GM23248 (cell line): ENCODE measurements around the gene CSPG4. TPM values are rescaled to one million over a fixed set of nuclear protein-coding genes. Genes with fewer than 3 reads are reported as not detected.
A peak's percentile ranks its signal among the peaks of the same experiment; 100 is the strongest.

Experiments
- DNase-seq: peaks from one replicate; pipeline ENCODE4 v3.0.0-alpha.2; 2015
- H2AFZ ChIP-seq: fragments of 200-600 bp; sonication (generic); 2 replicates; pipeline ENCODE4 v1.6.1; 2016; ENCODE audit warnings: antibody characterized with exemption
- H3F3A ChIP-seq: fragments of 200-600 bp; sonication (generic); 2 replicates; pipeline ENCODE4 v1.6.1; 2016; ENCODE audit warnings: mild to moderate bottlenecking, antibody characterized with exemption, mixed run types; ENCODE audit not compliant: insufficient read depth
- H3K27ac ChIP-seq: fragments of 200-600 bp; sonication (generic); 2 replicates; pipeline ENCODE4 v1.5.1; 2016; ENCODE audit warnings: mild to moderate bottlenecking
- H3K27me3 ChIP-seq: fragments of 200-600 bp; sonication (generic); replicated peaks from 2 replicates; pipeline ENCODE4 v1.6.1; 2016; ENCODE audit warnings: mild to moderate bottlenecking; ENCODE audit not compliant: insufficient read depth
- H3K36me3 ChIP-seq: fragments of 200-600 bp; sonication (generic); 2 replicates; pipeline ENCODE4 v1.6.1; 2016; ENCODE audit warnings: low read depth, mild to moderate bottlenecking
- H3K4me1 ChIP-seq: fragments of 200-600 bp; sonication (generic); 2 replicates; pipeline ENCODE4 v1.6.1; 2016; ENCODE audit warnings: mild to moderate bottlenecking; ENCODE audit not compliant: insufficient read depth
- H3K4me2 ChIP-seq: fragments of 200-600 bp; sonication (generic); one replicate; pipeline ENCODE4 v1.6.1; 2016; ENCODE audit warnings: mild to moderate bottlenecking; ENCODE audit not compliant: unreplicated experiment
- H3K4me3 ChIP-seq: fragments of 200-600 bp; sonication (generic); 2 replicates; pipeline ENCODE4 v1.5.1; 2016; ENCODE audit warnings: mild to moderate bottlenecking
- H3K79me2 ChIP-seq: fragments of 200-600 bp; sonication (generic); 2 replicates; pipeline ENCODE4 v1.6.1; 2016; ENCODE audit warnings: mild to moderate bottlenecking; ENCODE audit not compliant: insufficient read depth
- H3K9ac ChIP-seq: fragments of 200-600 bp; sonication (generic); 2 replicates; pipeline ENCODE4 v1.6.1; 2016; ENCODE audit warnings: mild to moderate bottlenecking
- H3K9me2 ChIP-seq: fragments of 200-600 bp; sonication (generic); 2 replicates; pipeline ENCODE4 v1.6.1; 2016; ENCODE audit warnings: mixed run types, mild to moderate bottlenecking, moderate library complexity; ENCODE audit not compliant: insufficient read depth
- H3K9me3 ChIP-seq: fragments of 200-600 bp; sonication (generic); one replicate; pipeline ENCODE4 v1.6.1; 2017; ENCODE audit warnings: low read depth
- H4K20me1 ChIP-seq: fragments of 200-600 bp; sonication (generic); 2 replicates; pipeline ENCODE4 v1.6.0; 2016; ENCODE audit not compliant: insufficient read depth
- EZH2 ChIP-seq: fragments of 200-600 bp; sonication (generic); IDR thresholded peaks from 2 replicates; pipeline ENCODE4 v1.6.1; 2018; ENCODE audit warnings: antibody characterized with exemption, mild to moderate bottlenecking; ENCODE audit not compliant: insufficient read depth, poor library complexity, severe bottlenecking
- EZH2phosphoT487 ChIP-seq: fragments of 200-600 bp; sonication (generic); IDR thresholded peaks from 2 replicates; pipeline ENCODE4 v1.6.1; 2018; ENCODE audit warnings: antibody characterized with exemption, moderate library complexity, mild to moderate bottlenecking, low read depth; ENCODE audit not compliant: insufficient read depth
- WGBS, 2 experiments: methylation state at CpG; one replicate each; pipeline ENCODE4 v1.1.6; 2015 to 2017; ENCODE audit warnings: low lambda C conversion rate in 2 of 2, low coverage in 1 of 2; ENCODE audit errors: missing lambda C conversion rate in 2 of 2; 5-methylcytosine and 5-hydroxymethylcytosine counted together
- in situ Hi-C: fragments of 300-500 bp; cut with MboI; formaldehyde crosslinking; loops from 2 replicates; pipeline ENCODE4 v1.15.0; 2020
- polyA plus RNA-seq: library from polyadenylated mRNA; unstranded; fragments of >200 nt; fragmentation: Nextera tagmentation; extraction: Ambion mirVana; gene quantifications from 2 replicates; pipeline ENCODE4 v1.2.1, GENCODE V29; 2016
- total RNA-seq: library from RNA; depleted of rRNA; stranded (reverse); fragments of >200 nt; shearing (Covaris generic); gene quantifications from 2 replicates; pipeline ENCODE4 v1.2.3, GENCODE V29; 2014

The CSPG4 gene
- total and polyA plus RNA-seq, 2 experiments from 2014 or later: 5.3 to 25.8 TPM

DNA sequence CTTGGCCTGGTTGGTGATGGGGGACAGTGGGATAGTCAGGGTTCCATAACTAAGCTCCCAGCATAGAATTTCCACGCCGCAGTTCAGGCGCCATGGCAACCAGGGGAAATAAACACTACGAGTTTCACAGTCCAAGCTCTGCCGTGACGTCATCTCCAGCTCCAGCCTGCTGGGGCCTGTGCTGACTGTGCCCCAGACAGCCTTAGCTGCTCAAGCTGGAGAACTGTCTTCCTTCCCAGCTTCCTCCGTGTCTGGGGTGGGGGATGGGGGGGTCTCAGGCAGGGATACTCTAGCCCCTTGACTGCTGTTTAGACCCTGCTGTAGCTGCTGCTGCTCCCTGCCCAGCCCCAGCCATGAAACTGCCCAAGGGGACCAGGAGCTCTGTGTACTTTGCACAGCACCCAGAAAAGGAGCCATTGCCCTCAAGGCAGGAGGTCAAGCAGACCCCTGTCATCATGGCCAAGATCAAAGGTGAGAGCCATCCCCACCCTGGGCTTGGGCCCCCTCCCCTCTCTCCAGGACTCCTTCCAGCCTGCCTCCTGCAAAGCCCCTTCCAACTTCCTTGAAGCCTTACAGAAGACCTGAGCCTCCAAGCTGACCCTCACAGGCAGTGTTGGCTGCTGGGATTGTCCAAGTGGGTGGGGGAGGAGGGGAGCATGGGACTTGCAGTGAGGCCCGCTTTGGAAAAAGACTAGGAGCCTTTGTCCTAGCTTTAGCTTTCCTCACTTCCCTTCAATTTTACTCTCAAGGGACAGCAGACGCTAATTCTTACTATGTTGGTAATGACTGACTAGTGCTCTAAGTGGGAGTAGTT, 11.4 kb upstream of the CSPG4 start:
- Histone ChIP-seq H3K9me3 (no peaks in the 10 kb centered on the region), H3K9me2 (no peaks in the 10 kb centered on the region)

DNA sequence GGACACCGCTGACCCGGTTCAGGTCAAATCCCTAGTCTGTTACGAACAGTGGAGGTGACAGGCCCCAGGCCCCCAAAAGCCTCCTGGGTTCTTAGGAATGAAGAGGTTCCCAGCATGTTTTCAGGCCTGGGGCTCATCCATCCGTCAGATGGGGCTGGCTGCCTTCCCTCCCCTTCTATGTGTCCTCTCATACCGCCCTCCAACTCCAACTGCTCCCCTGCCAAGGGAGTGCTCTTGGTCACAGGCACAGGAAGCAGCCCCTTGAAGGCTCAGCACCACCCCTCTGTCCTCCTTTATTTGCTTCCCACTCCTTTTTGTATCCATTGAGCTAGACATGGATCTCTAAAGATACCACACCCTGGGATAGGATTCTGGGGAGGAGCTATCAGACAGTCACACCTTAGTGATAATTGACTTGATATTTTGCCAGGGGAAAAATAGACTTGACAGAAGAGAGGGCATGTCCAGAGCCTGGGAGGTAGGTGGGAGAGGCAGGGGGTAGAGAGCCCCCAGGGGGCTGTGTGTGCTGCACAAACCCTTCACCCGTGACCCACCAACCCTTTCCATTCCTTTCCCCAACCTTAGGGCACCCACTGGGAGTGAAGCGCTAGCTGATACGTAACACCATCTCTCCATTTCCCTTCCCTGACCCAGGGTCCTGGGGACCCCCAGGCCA, 10.7 kb upstream of the CSPG4 start:
- Histone ChIP-seq H3K4me2 (no peak overlapping the region), H3K27me3 (no peaks in the 10 kb centered on the region), H3K9me3 (no peaks in the 10 kb centered on the region), H3F3A (peaks cover 11% of the 10 kb centered on the region; the same call in 1 of the 2 replicates), H3K9ac (peak overlapping the region; percentile 68), H2AFZ (no peak overlapping the region), H3K4me1 (0 out of 2 replicates have a peak, but pooled peaks cover 4% of the 10 kb centered on the region), H3K27ac (peak overlapping the region; percentile 31; the same call in 1 of the 2 replicates), H3K79me2 (no peaks in the 10 kb centered on the region), H3K4me3 (no peak overlapping the region), H3K9me2 (no peaks in the 10 kb centered on the region), H3K36me3 (no peaks in the 10 kb centered on the region), H4K20me1 (no peaks in the 10 kb centered on the region)
- TF ChIP-seq EZH2: no peak
- no peak for TF ChIP-seq EZH2phosphoT487
- in situ Hi-C loops: no loop called here
- WGBS, 2 experiments: 68 to 71% methylated on average over 8 of the region's 8 CpGs
- DNase-seq: peak; percentile 36

More for the DNA sequence above, 11.4 kb upstream of the CSPG4 start:
- no peak overlapping the region for H2AFZ ChIP-seq
- DNase-seq: peak; percentile 98
- no peak overlapping the region for H3K4me2 ChIP-seq
- no peaks in the 10 kb centered on the region for H3K36me3 ChIP-seq
- H3K4me3 ChIP-seq: no peak overlapping the region
- peaks cover 11% of the 10 kb centered on the region; the same call in 1 of the 2 replicates for H3F3A ChIP-seq
- H3K79me2 ChIP-seq: no peaks in the 10 kb centered on the region
- H3K9ac ChIP-seq: peak overlapping the region; percentile 68
- H3K4me1 ChIP-seq: no peaks in the 10 kb centered on the region
- TF ChIP-seq EZH2phosphoT487 (no peak), EZH2 (no peak)
- H3K27ac ChIP-seq: peak overlapping the region; percentile 33; the same call in 1 of the 2 replicates
- in situ Hi-C loops: no loop called here
- H3K27me3 ChIP-seq: no peaks in the 10 kb centered on the region
- WGBS, 2 experiments: 18 to 21% methylated on average over 9 of the region's 9 CpGs
- H4K20me1 ChIP-seq: no peaks in the 10 kb centered on the region

DNA sequence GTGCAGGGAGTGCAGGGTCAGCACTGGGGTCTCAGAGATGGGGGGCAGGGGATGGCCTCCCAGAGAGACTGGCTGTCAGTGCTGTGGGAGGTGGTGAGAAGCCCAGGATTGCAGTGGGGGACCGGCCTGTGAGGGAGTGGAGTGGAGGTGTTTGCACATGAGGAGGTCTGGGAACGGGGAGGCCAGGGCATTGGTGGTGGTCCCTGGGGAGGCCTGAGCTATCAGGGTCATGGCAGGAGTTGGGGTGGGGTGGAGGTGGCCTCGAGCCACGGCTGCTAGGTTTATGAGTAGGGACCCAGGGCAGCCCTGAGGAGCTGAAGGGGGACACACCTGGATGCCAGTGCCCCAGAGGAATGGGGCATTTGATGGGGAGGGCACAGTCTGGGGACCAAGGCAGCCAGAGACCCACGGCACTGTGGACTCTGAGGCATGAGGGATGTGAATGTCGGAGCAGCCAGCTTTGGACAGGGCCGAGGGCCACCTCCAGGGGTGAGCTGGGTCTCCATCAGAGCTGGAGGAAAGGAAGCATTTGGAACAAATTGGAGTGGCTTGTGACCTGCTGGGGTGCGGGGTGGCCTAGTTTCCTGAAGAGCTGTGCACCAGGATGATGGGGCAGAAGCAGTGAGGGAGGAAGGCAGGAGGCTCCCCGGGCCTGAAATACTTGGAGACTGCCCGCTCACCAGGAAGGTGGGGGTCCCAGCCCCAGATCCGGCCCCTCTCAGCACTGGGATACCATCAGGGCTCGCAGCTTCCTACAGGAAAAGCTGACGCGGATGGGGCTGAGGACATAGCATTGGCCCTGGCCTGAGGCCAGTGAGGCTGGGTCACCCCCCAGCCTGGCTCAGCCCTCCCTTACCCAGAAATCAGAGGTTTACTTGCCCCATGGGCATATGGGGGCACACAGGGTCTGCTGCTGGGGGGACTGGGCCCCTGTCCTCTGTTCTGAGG, 9.5 kb upstream of the CSPG4 start:
- Histone ChIP-seq H3K9ac (no peak overlapping the region), H3K4me3 (no peak overlapping the region), H3K36me3 (no peaks in the 10 kb centered on the region), H3K4me1 (0 out of 2 replicates have a peak, but pooled peaks cover 4% of the 10 kb centered on the region), H2AFZ (no peak overlapping the region), H3K27ac (no peak overlapping the region), H3K27me3 (no peaks in the 10 kb centered on the region), H4K20me1 (no peaks in the 10 kb centered on the region), H3K9me2 (no peaks in the 10 kb centered on the region), H3K79me2 (no peaks in the 10 kb centered on the region), H3K4me2 (no peak overlapping the region), H3K9me3 (no peaks in the 10 kb centered on the region), H3F3A (peaks cover 16% of the 10 kb centered on the region; the same call in 1 of the 2 replicates)
- WGBS, 2 experiments: 89 to 92% methylated on average over 14 of the region's 14 CpGs
- no peak for DNase-seq
- TF ChIP-seq EZH2 (no peak), EZH2phosphoT487 (no peak)
- in situ Hi-C loops: no loop called here

DNA sequence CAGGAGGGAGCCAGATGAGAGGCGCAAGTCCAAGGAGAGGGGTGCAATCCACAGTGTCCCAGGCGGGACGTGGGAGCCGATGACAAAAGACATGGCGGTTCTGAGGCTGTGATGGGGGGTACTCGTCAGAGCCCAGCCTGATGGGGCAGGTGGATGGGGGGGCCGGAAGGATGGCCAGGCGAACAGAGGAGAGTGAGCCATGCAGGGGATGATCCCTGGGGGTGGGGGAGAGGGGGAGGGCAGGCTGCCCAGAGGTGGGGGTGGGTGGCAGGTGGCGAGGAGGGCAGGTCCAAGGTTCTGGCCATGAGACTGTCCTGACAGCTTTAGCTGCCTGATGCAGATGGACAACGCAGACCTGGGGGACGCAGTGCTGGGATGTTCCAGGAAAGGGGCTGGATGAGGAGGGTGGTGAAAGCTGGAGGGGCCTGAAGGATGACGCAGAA, 8.9 kb upstream of the CSPG4 start:
- Histone ChIP-seq H3K4me1 (0 out of 2 replicates have a peak, but pooled peaks cover 4% of the 10 kb centered on the region), H3K36me3 (no peaks in the 10 kb centered on the region), H3K4me3 (no peak overlapping the region), H3K27me3 (no peaks in the 10 kb centered on the region), H3K79me2 (no peaks in the 10 kb centered on the region), H4K20me1 (no peaks in the 10 kb centered on the region), H3K9me2 (no peaks in the 10 kb centered on the region), H3K9me3 (no peaks in the 10 kb centered on the region), H3F3A (peaks cover 16% of the 10 kb centered on the region; the same call in 1 of the 2 replicates), H3K4me2 (no peak overlapping the region), H3K27ac (no peak overlapping the region), H2AFZ (no peak overlapping the region), H3K9ac (no peak overlapping the region)
- no peak for DNase-seq
- WGBS, 2 experiments: 91 to 94% methylated on average over 10 to 12 of the region's 12 CpGs
- no peak for TF ChIP-seq EZH2phosphoT487
- no peak for TF ChIP-seq EZH2
- in situ Hi-C loops: no loop called here
